GM19240 (cell line): Measurements from ENCODE around the gene CSNK2B.

Experiments
- DNase-seq: peaks from one replicate; pipeline ENCODE4 v3.0.0; 2011; ENCODE audit warnings: low spot score; ENCODE audit not compliant: insufficient read length

The CSNK2B gene

DNA sequence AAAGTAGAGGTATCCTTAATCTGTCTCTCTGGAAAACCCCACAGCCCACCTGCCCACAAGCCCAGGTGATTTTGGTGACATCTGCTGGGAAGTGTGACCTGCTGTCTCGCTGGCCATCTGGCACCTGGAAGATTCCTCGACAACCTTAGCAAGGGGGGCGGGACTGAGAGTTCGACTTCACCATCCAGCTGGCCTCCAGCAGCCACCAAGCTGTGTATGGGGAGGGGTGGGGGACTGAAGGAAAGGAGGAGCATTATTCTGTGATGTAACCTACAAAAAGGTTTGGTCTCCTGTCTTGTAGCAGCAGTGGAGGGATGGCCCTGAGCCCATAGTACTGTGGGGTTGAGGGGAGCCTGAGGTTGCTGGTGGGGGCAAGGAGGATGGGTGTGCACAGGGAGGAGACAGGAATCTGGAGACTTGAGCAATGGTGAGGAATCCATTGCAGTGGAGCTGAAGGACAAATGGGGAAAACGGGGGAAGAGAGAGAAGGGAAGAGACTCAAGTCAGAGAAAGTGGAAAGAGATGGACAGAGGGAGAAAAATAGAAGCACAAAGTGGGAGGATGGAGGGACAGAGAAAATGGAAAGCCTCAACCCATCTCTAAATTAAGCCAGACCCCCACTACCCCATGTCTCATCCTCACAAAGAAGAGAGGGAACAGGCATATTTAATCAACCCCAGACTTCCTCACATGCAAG lies 44.8 kb downstream of the CSNK2B start:
- DNase-seq: no peak

DNA sequence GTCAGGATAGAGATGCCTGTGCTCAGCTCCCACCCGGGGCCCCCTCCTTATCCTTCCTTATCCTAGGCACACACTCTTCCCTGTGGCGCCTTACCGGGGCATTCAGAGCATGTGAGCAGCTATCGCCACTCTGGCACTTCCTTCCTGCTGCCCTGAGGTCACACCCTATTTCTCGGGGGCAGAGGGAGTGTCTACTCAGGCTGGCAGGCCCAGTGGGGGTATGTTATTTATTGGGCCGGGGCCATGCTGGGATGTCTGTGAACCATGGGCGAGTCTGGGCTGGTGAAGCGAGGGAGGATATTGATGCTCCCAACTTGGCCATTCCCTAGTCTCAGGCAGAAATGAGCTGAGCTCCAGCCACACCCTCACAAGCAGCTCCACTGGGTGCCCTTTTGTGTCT lies 45.4 kb downstream of the CSNK2B start:
- DNase-seq: no peak

DNA sequence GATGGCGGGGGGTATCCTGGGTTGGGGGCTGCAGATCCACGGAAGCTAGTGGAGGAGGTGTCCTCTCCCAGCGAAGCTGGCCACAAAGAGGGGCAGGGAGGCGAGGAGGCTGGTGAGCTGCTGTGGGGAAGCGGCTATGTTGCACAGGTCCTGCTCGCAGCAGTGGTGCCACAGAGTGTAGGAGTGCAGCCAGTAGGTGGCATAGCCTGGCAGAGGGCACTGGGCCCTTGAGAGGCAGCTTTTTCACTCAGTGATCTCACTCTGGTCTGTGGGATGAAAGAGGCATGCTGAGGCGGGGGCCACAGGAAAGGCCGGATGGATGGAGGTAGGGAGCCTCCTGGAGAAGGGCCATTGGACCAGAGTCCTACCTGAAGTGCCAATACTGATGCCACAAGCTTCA lies 46.4 kb downstream of the CSNK2B start:
- DNase-seq: no peak

DNA sequence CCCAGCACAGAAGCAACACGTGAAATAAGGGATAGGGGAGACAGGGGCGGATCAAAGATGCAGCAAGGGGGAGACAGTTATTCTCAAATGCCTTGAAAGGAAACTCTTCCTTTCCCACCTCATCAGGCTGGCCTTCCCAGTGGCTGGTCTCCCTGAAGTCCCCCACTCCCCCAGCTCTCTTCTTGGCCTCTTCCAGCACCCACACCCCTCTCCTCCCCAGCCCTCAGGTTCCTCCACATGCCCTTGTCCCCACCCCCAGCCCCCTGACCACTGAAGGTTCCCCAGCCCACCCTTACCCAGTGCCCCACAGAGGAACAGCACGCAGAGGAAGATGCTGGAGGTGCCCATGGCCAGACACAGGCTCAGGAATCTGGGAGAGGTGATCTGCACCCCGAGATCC lies 47.6 kb downstream of the CSNK2B start:
- no peak for DNase-seq

DNA sequence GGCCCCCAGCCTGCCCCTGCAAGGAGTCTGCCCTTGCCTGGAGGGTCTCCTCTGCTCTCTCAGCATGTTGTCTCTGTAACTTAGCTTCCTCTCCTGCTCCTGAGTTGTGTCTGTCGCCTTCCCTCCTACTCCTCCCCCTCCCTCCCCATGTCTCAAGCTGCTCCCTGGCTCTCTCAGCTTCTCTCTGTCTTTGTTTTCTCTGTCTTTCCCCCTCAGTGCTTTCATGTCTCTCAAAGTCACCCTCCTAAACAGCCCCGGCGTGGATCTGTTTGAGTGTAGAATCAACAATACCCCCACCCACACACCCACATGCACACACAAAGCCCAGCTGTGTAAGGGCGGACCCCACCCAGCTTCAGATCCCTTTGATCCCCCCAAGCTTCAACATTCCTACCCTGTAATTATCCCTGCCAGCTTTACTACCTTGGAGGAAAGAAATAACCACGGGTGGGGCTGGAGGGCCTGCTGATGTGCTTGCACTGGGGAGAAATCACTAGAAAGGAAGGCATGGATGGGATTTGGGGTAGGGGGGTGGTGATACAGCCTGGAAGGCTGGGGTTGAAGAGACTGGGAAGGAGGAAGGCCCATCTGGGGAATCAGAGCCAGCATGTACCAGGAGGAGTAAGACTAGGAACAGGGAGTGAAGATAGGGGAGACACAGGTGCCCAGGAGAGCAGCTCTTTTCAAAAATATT lies 48.3 kb downstream of the CSNK2B start:
- DNase-seq: no peak

DNA sequence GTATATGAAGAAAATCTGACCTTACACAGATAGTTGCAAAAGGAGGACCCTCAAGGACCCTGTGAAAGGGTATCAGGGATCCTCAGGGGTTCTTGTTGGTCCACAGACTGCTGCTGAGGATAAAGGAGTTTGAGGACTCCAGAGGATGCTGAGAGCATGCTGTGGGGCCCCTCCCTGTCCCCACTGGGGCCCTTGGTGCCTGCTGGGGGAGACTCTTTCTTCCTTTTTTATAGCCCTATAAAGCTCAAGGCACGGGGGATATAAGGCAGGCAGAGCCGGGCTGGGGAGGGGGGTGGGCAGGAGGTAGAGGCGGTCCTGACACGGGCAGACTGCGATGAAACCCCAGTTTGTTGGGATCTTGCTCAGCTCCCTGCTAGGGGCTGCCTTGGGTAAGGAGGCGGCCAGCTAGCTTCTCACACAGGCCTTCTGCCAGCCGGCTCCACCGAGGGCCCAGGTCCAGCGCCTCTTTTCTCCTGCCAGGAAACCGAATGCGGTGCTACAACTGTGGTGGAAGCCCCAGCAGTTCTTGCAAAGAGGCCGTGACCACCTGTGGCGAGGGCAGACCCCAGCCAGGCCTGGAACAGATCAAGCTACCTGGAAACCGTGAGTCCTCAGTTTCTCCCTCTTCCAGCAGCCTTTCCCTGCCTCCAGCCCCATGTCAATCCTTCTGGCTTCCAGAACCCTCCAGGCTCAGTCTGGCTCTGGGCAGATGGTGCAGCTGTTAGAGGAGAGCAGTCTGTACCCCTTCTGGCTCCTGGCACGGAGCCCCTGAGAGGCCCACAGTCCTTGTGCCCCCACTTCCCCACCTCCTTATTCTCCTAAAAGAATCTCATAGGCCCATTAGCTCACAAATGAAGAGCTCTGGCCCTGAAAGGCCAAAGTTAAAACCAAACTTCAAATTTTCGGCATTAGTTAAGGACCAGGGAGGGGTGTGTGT lies 49.4 kb downstream of the CSNK2B start, which contains the start of gene LY6G6D:
Gene LY6G6D (plus strand): TSS at position 327 of the 937 bp plus-strand sequence. CDS start 8 bp downstream, at position 335.
- DNase-seq: no peak

DNA sequence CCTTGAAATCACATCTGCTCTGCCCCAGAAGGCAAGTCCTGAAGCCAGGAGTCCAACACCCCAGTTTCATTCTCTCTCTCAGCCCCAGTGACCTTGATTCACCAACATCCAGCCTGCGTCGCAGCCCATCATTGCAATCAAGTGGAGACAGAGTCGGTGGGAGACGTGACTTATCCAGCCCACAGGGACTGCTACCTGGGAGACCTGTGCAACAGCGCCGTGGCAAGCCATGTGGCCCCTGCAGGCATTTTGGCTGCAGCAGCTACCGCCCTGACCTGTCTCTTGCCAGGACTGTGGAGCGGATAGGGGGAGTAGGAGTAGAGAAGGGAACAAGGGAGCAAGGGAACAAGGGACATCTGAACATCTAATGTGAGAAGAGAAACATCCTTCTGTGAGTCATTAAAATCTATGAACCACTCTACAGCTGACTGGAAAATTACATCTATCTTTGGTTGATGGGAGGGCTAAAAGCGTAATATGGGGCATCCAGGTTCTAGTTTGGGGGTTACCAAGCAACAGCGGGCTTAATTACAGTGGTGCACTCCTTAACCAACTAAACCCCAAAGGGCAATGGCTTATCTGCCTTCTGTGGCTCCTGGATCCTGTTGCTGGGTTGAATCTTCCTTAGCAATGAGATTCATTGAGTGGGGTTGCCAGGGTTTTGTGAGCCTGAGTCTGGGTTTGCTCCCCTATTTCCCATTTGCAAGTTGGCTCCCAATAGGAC lies 51.8 kb downstream of the CSNK2B start:
- DNase-seq: no peak

DNA sequence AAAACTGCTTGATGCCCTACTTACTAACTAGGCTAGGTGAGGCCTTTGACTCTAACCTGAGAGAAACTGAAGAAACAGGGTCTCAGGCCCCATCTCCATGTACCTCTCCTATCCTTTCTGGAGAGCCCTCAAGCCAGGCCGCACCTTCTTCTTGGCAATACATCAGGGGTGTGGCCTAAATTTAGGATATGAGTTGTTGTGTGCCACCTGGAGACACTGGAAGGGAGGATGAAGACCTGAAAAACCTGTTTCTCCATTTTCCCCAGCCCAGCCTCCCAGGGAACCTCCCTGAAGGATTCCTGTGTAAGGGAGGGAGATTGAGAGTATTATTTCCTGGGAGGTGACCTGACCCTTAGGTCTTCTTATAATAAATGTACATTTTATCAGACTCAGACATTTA lies 52.4 kb downstream of the CSNK2B start:
- DNase-seq: no peak

DNA sequence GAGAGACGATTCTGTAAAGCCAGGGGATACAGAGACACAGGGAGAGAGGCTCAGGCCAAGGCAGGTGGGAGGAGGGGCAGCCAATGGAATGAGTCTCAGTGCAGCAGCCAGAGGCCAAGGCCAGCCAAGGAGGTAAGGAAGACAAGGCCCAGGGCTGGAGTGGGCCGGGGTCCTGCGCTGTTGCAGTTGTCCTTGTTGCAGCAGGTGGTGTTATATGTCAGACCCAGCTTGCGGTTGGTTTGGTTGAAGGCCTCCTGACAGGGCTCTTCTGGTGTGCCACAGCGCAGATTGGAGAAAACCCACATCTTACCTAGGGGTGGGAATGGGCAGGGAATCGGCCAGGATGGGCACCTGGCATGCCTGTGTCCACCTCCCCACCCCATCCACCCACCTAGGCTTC lies 53.1 kb downstream of the CSNK2B start:
- no peak for DNase-seq
